ENCODE measurements around the gene DIPK1A. TPM values are rescaled to one million over a fixed set of nuclear protein-coding genes. Genes with fewer than 3 reads are reported as not detected.

The DIPK1A gene
- total RNA-seq, 1 experiment from 2014 or later, result 3.8 TPM

GRCh38 chr1:92826792-92827191 is 134.5 kb downstream of the DIPK1A start:
- no peaks in the 10 kb centered on the region for H3K36me3 Mint-ChIP-seq (ENCODE audit: insufficient read depth in 1 of 3, low read depth in 3 of 3)
- Histone ChIP-seq H3K18ac (ENCODE audit: insufficient read length, low read depth, low read length) (no peak overlapping the region), H3K27me3 (ENCODE audit: insufficient read depth, low read length) (no peaks in the 10 kb centered on the region), H2BK120ac (ENCODE audit: low read depth, low read length, poor library complexity, severe bottlenecking) (no peak overlapping the region), H3K23ac (ENCODE audit: insufficient read length, low read depth, low read length) (no peak overlapping the region), H3K4ac (ENCODE audit: low read depth, low read length) (no peak overlapping the region), H3K27ac (ENCODE audit: insufficient read length, low read depth, low read length) (no peak overlapping the region), H3K4me2 (ENCODE audit: insufficient read depth, insufficient read length, low read length) (no peak overlapping the region), H2BK20ac (ENCODE audit: low read depth, low read length, poor library complexity, severe bottlenecking) (no peak overlapping the region), H2BK5ac (ENCODE audit: insufficient read length, low read length) (no peak overlapping the region), H3K14ac (ENCODE audit: insufficient read depth, low read length) (no peak overlapping the region), H4K91ac (ENCODE audit: insufficient read length, low read depth, low read length) (no peak overlapping the region), H3K4me1 (ENCODE audit: insufficient read depth, low read length) (no peaks in the 10 kb centered on the region), H3K79me2 (ENCODE audit: insufficient read depth, low read length) (no peaks in the 10 kb centered on the region), H2AFZ (ENCODE audit: low read length) (no peak overlapping the region), H3T11ph (ENCODE audit: low read length) (no peak overlapping the region), H4K8ac (replicated peaks; ENCODE audit: insufficient read length, low read depth, low read length) (no peak overlapping the region), H3K23me2 (ENCODE audit: insufficient read length, low read depth, low read length, poor library complexity, severe bottlenecking) (no peaks in the 10 kb centered on the region), H2AK5ac (ENCODE audit: insufficient read length, low read length) (no peak overlapping the region), H4K5ac (ENCODE audit: insufficient read length, low read depth, low read length) (no peak overlapping the region), H3K79me1 (ENCODE audit: insufficient read depth, low read depth, low read length, poor library complexity, severe bottlenecking) (no peaks in the 10 kb centered on the region), H3K9ac (ENCODE audit: extremely low read depth, insufficient read length, low read length) (no peak overlapping the region), H2BK15ac (ENCODE audit: low read depth, low read length) (no peak overlapping the region), H3K9me3 (ENCODE audit: control insufficient read depth, low read depth, low read length) (no peaks in the 10 kb centered on the region), H2BK12ac (ENCODE audit: insufficient read length, low read depth, low read length) (no peak overlapping the region), H3K56ac (ENCODE audit: insufficient read length, low read depth, low read length) (no peak overlapping the region), H4K20me1 (ENCODE audit: control insufficient read depth, insufficient read depth, insufficient read length) (no peaks in the 10 kb centered on the region)
- H3K27ac Mint-ChIP-seq, result no peak overlapping the region
- TF ChIP-seq, protein P1, sequence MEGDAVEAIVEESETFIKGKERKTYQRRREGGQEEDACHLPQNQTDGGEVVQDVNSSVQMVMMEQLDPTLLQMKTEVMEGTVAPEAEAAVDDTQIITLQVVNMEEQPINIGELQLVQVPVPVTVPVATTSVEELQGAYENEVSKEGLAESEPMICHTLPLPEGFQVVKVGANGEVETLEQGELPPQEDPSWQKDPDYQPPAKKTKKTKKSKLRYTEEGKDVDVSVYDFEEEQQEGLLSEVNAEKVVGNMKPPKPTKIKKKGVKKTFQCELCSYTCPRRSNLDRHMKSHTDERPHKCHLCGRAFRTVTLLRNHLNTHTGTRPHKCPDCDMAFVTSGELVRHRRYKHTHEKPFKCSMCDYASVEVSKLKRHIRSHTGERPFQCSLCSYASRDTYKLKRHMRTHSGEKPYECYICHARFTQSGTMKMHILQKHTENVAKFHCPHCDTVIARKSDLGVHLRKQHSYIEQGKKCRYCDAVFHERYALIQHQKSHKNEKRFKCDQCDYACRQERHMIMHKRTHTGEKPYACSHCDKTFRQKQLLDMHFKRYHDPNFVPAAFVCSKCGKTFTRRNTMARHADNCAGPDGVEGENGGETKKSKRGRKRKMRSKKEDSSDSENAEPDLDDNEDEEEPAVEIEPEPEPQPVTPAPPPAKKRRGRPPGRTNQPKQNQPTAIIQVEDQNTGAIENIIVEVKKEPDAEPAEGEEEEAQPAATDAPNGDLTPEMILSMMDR (conservative IDR thresholded peaks at IDR 0.05), result no peak
- no CpG with 5 or more reads among the region's 6 CpGs for WGBS (ENCODE audit: extremely low coverage, insufficient read length, low lambda C conversion rate)
- DNase-seq, result no peak
- H3K4me1 Mint-ChIP-seq, result 0 out of 4 replicates have a peak, but pooled peaks cover 0 to 4% of the 10 kb centered on the region in 2 experiments
- H3K4me3 Mint-ChIP-seq, result no peak overlapping the region
- H3K9me3 Mint-ChIP-seq, result no peaks in the 10 kb centered on the region
- no peaks in the 10 kb centered on the region for H3K27me3 Mint-ChIP-seq (ENCODE audit: low read depth)

Data from H9 (cell line).